H1 (cell line): ENCODE measurements around the gene SON. TPM values are rescaled to one million over a fixed set of nuclear protein-coding genes. Genes with fewer than 3 reads are reported as not detected.

ENCODE experiments used
- CTCF ChIA-PET: fragments of 300-600 bp; sonication (Branson Sonifier 250); formaldehyde crosslinking; loops from one replicate; lab custom pipeline; 2021; ENCODE audit not compliant: partially characterized antibody; lab: Charles Lee
- POLR2A ChIA-PET: fragments of 300-600 bp; sonication (Branson Sonifier 250); formaldehyde crosslinking; loops from one replicate; lab custom pipeline; 2021; ENCODE audit warnings: inconsistent platforms; ENCODE audit not compliant: partially characterized antibody; lab: Charles Lee
- DNase-seq, 2 experiments: peaks; one replicate each; pipeline versions ENCODE4 v3.0.0 to v3.0.0-alpha.2; 2010 to 2022; ENCODE audit warnings: low spot score in 2 of 2, low read depth in 1 of 2, mixed read lengths in 1 of 2
- FAIRE-seq: peaks from 2 replicates; lab custom pipeline; 2011; peaks lifted over from hg19 to GRCh38; lab: Jason Lieb, UNC
- H2AFZ ChIP-seq: 2 replicates; pipeline ENCODE4 v1.8.1; 2012; ENCODE audit warnings: low read length, inconsistent platforms
- H2AK5ac ChIP-seq: 2 replicates; pipeline ENCODE4 v1.6.1; 2013; ENCODE audit warnings: low read depth, low read length
- H2BK120ac ChIP-seq: replicated peaks from 2 replicates; pipeline ENCODE3; 2013; ENCODE audit warnings: low read depth, low read length, inconsistent platforms
- H2BK12ac ChIP-seq: 2 replicates; pipeline ENCODE4 v1.6.1; 2013; ENCODE audit warnings: low read depth, low read length
- H2BK15ac ChIP-seq: 2 replicates; pipeline ENCODE4 v1.6.1; 2013; ENCODE audit warnings: low read length
- H2BK20ac ChIP-seq: 2 replicates; pipeline ENCODE4 v1.6.1; 2013; ENCODE audit warnings: low read length
- H2BK5ac ChIP-seq: 2 replicates; pipeline ENCODE4 v1.6.1; 2013; ENCODE audit warnings: low read depth, low read length
- H3K14ac ChIP-seq: 2 replicates; pipeline ENCODE4 v1.6.1; 2013; ENCODE audit warnings: inconsistent platforms; ENCODE audit not compliant: insufficient read length
- H3K18ac ChIP-seq: 2 replicates; pipeline ENCODE4 v1.6.1; 2013; ENCODE audit warnings: low read length; ENCODE audit errors: extremely low read depth
- H3K23ac ChIP-seq: 2 replicates; pipeline ENCODE4 v1.6.1; 2013; ENCODE audit warnings: inconsistent platforms; ENCODE audit not compliant: insufficient read length
- H3K23me2 ChIP-seq: 2 replicates; pipeline ENCODE4 v1.6.1; 2013; ENCODE audit warnings: low read depth, low read length
- H3K27ac ChIP-seq: 2 replicates; pipeline ENCODE4 v1.6.1; 2011; ENCODE audit warnings: low read depth, low read length, inconsistent platforms
- H3K27me3 ChIP-seq, 4 experiments: replicated peaks in 1 of 4; 1 replicate in 1 of 4; 2 replicates in 3 of 4; pipeline versions ENCODE4 v1.6.1 to v1.8.1; 2011 to 2013; ENCODE audit warnings: low read length in 3 of 4, mild to moderate bottlenecking in 3 of 4, inconsistent platforms in 2 of 4, mixed read lengths in 2 of 4, moderate library complexity in 1 of 4; ENCODE audit not compliant: control insufficient read depth in 3 of 4, insufficient read depth in 3 of 4; ENCODE audit errors: extremely low read depth in 1 of 4
- H3K36me3 ChIP-seq, 4 experiments: 2 replicates each; pipeline versions ENCODE4 v1.6.1 to v1.8.1; 2011 to 2013; ENCODE audit warnings: mild to moderate bottlenecking in 4 of 4, low read length in 3 of 4, moderate library complexity in 2 of 4, control low read depth in 1 of 4, inconsistent platforms in 1 of 4; ENCODE audit not compliant: insufficient read depth in 4 of 4, control insufficient read depth in 2 of 4
- H3K4ac ChIP-seq: replicated peaks from 2 replicates; pipeline ENCODE3; 2013; ENCODE audit warnings: low read length, low read depth, mixed read lengths, inconsistent platforms; ENCODE audit not compliant: insufficient read length
- H3K4me1 ChIP-seq, 4 experiments: replicated peaks in 1 of 4; 1 replicate in 1 of 4; 2 replicates in 3 of 4; pipeline versions ENCODE4 v1.6.1 to v1.8.1; 2011 to 2013; ENCODE audit warnings: low read length in 3 of 4, inconsistent platforms in 2 of 4, mixed read lengths in 1 of 4; ENCODE audit not compliant: insufficient read depth in 4 of 4, control insufficient read depth in 3 of 4
- H3K4me2 ChIP-seq, 2 experiments: 2 replicates each; pipeline versions ENCODE4 v1.6.1 to v1.8.1; 2011 to 2013; ENCODE audit warnings: low read depth in 2 of 2, low read length in 2 of 2, control low read depth in 1 of 2, inconsistent platforms in 1 of 2, mild to moderate bottlenecking in 1 of 2; ENCODE audit not compliant: insufficient read depth in 1 of 2
- H3K4me3 ChIP-seq, 4 experiments: fragments of 200-600, 300-600 bp in 1 of 4; sonication (generic), shearing (Covaris generic), sonication (Bioruptor Twin) in 1 of 4; 2 replicates each; pipeline versions ENCODE4 v1.5.1 to v1.8.1; 2011 to 2016; ENCODE audit warnings: low read length in 4 of 4, low read depth in 3 of 4, control low read depth in 2 of 4, inconsistent platforms in 2 of 4, mild to moderate bottlenecking in 2 of 4, mixed read lengths in 1 of 4, moderate library complexity in 1 of 4; ENCODE audit not compliant: insufficient read depth in 2 of 4; ENCODE audit errors: extremely low read depth in 1 of 4
- H3K56ac ChIP-seq: replicated peaks from 2 replicates; pipeline ENCODE3; 2013; ENCODE audit warnings: low read depth, mild to moderate bottlenecking, mixed read lengths, low read length, inconsistent platforms; ENCODE audit not compliant: insufficient read length
- H3K79me1 ChIP-seq: 2 replicates; pipeline ENCODE4 v1.6.1; 2013; ENCODE audit warnings: low read depth, low read length, control low read depth
- H3K79me2 ChIP-seq, 2 experiments: 2 replicates each; pipeline versions ENCODE4 v1.6.1 to v1.8.1; 2012 to 2013; ENCODE audit warnings: low read length in 2 of 2, mild to moderate bottlenecking in 2 of 2, inconsistent platforms in 1 of 2; ENCODE audit not compliant: insufficient read depth in 2 of 2, control insufficient read depth in 1 of 2
- H3K9ac ChIP-seq, 4 experiments: replicated peaks in 1 of 4; 1 replicate in 1 of 4; 2 replicates in 3 of 4; pipeline versions ENCODE4 v1.6.1 to v1.8.1; 2011 to 2013; ENCODE audit warnings: low read depth in 3 of 4, low read length in 3 of 4, control low read depth in 2 of 4, mild to moderate bottlenecking in 2 of 4, moderate library complexity in 2 of 4, inconsistent platforms in 1 of 4; ENCODE audit errors: extremely low read depth in 1 of 4
- H3K9me3 ChIP-seq, 2 experiments: 2 replicates each; pipeline versions ENCODE4 v1.6.1 to v1.8.1; 2012 to 2013; ENCODE audit warnings: mild to moderate bottlenecking in 2 of 2, moderate library complexity in 2 of 2, control low read depth in 1 of 2, inconsistent platforms in 1 of 2, low read depth in 1 of 2, low read length in 1 of 2, mixed read lengths in 1 of 2; ENCODE audit not compliant: insufficient read depth in 2 of 2
- H4K20me1 ChIP-seq, 2 experiments: replicated peaks in 1 of 2; 2 replicates each; pipeline versions ENCODE3 to v1.8.1; 2011 to 2013; ENCODE audit warnings: inconsistent platforms in 2 of 2, low read length in 2 of 2, mild to moderate bottlenecking in 1 of 2; ENCODE audit not compliant: insufficient read depth in 2 of 2, control insufficient read depth in 1 of 2
- H4K5ac ChIP-seq: 2 replicates; pipeline ENCODE4 v1.6.1; 2013; ENCODE audit warnings: low read length, low read depth, mixed read lengths, inconsistent platforms; ENCODE audit not compliant: insufficient read length
- H4K8ac ChIP-seq: 2 replicates; pipeline ENCODE4 v1.8.0; 2013; ENCODE audit warnings: mild to moderate bottlenecking, moderate library complexity, low read length, inconsistent platforms; ENCODE audit not compliant: insufficient read depth; ENCODE audit errors: extremely low read depth
- H4K91ac ChIP-seq: replicated peaks from 2 replicates; pipeline ENCODE3; 2013; ENCODE audit warnings: low read length, mixed read lengths, inconsistent platforms; ENCODE audit not compliant: insufficient read length
- CBX8 ChIP-seq: fragments of 300-800, 300-1000 bp; sonication (generic); IDR thresholded peaks from 2 replicates; pipeline ENCODE4 v1.7.1; 2016; ENCODE audit warnings: low read depth, low read length, borderline replicate concordance
- CHD1 ChIP-seq: IDR thresholded peaks from 2 replicates; pipeline ENCODE4 v1.6.1; 2012; ENCODE audit warnings: low read depth, low read length, improper control_type of control experiment
- PHF8 ChIP-seq: fragments of 200-600 bp; sonication (generic); conservative IDR thresholded peaks from 2 replicates; pipeline ENCODE4 v1.7.1; 2012; ENCODE audit warnings: low read depth, mild to moderate bottlenecking, inconsistent platforms, low read length, moderate library complexity
- WGBS, 2 experiments: shearing (Covaris generic) in 1 of 2; methylation state at CpG; one replicate each; pipeline versions ENCODE4 v1.1.6 to v1.1.7; 2013 to 2015; ENCODE audit warnings: low lambda C conversion rate in 2 of 2, mixed read lengths in 2 of 2, inconsistent platforms in 1 of 2, low coverage in 1 of 2, missing lambda C conversion rate in 1 of 2; ENCODE audit not compliant: insufficient replicate concordance in 2 of 2, insufficient coverage in 1 of 2, insufficient read length in 1 of 2; ENCODE audit errors: extremely low coverage in 1 of 2, missing lambda C conversion rate in 1 of 2; 5-methylcytosine and 5-hydroxymethylcytosine counted together
- polyA plus RNA-seq, 7 experiments: library from polyadenylated mRNA; depleted of rRNA in 3 of 7; stranded (reverse) in 5 of 7; unstranded in 2 of 7; fragments of >200 nt in 5 of 7; fragments of 200-250 nt in 2 of 7; gene quantifications; 1 replicate in 5 of 7; 2 replicates in 1 of 7; 4 replicates in 1 of 7; pipeline versions ENCODE4 v1.2.1 to v1.2.3, GENCODE V29; 2011 to 2013; ENCODE audit warnings: missing spikeins in 2 of 7, mixed read lengths in 2 of 7
- total RNA-seq: library from RNA; stranded (reverse); fragmentation: NEBNext Ultra II Directional; extraction: Animal tissue kit (Norgen Biotek cat#: 25700); gene quantifications from 2 replicates; pipeline ENCODE4 v1.2.1, GENCODE V29; 2021

The SON gene
- total and polyA plus RNA-seq, 2 of the 8 experiments (the other 6 are each of a cell fraction or from before 2014, with no cell fraction given), result 122 to 274 TPM

- FAIRE-seq (no peak), DNase-seq (no peak)
- H3K56ac ChIP-seq, result no peak overlapping the region
- H2BK12ac ChIP-seq, result no peak overlapping the region
- H3K79me1 ChIP-seq, result no peaks in the 10 kb centered on the region; the same call in 1 of the 2 replicates
- peak overlapping the region; percentile 45 to 76 for H3K4me2 ChIP-seq
- no peak overlapping the region for H2BK15ac ChIP-seq
- no peak overlapping the region for H3K9ac ChIP-seq
- no peak overlapping the region for H4K5ac ChIP-seq
- H3K23me2 ChIP-seq, result peaks cover 10% of the 10 kb centered on the region
- peak overlapping the region in 3 of 4 experiments; percentile 11 to 95 (median 91); a peak in 5 of 8 replicates for H3K4me3 ChIP-seq
- no peak overlapping the region for H3K4ac ChIP-seq
- H4K8ac ChIP-seq, result no peak overlapping the region
- H3K27me3 ChIP-seq, result no peaks in the 10 kb centered on the region
- H2BK20ac ChIP-seq, result no peak overlapping the region
- peaks cover 0 to 2% (median 0%) of the 10 kb centered on the region in 4 experiments; a peak in 3 of 7 replicates for H3K4me1 ChIP-seq
- no peak overlapping the region for H3K14ac ChIP-seq
- no peaks in the 10 kb centered on the region for H3K9me3 ChIP-seq
- 85% methylated on average over 3 of the region's 3 CpGs; no CpG with 5 or more reads in 1 of the 2 experiments for WGBS, 2 experiments
- H3K27ac ChIP-seq, result no peak overlapping the region
- TF ChIP-seq PHF8, result no peak
- TF ChIP-seq CHD1, result no peak
- TF ChIP-seq CBX8, result no peak
- ChIA-PET POLR2A (interaction anchor here (1.0 to 6.3 kb wide), 7 partner anchors 11 to 179 kb away, joined by 3 to 64 read pairs (median 3); no protein-coding TSS in a partner anchor), CTCF (interaction anchor here (0.6 kb wide), 1 partner anchor 428 kb away, joined by 3 read pairs; no protein-coding TSS in a partner anchor)
- H4K91ac ChIP-seq, result no peak overlapping the region
- no peak overlapping the region for H2AFZ ChIP-seq
- H3K23ac ChIP-seq, result no peak overlapping the region
- no peak overlapping the region; the same call in 1 of the 2 replicates for H2BK5ac ChIP-seq
- H2AK5ac ChIP-seq, result no peak overlapping the region
- H3K79me2 ChIP-seq, result peaks cover 44 to 86% of the 10 kb centered on the region in 2 experiments
- no peak overlapping the region for H3K18ac ChIP-seq
- H4K20me1 ChIP-seq, result peaks cover 9 to 10% of the 10 kb centered on the region in 2 experiments
- no peak overlapping the region for H2BK120ac ChIP-seq
- peaks cover 16 to 45% (median 29%) of the 10 kb centered on the region in 4 experiments for H3K36me3 ChIP-seq
These were observed 2.1 kb upstream of the SON start for GRCh38 chr21:33540711-33541104.
